ENCODE results near the gene PAX3. TPM values are rescaled to one million over a fixed set of nuclear protein-coding genes. Genes with fewer than 3 reads are reported as not detected.
"Not testable (repeated sequence)": the region's sequence is repeated elsewhere in the genome, so short reads cannot be mapped to it uniquely, and the experiment has no call there.

PAX3 gene
- total RNA-seq, 4 donors from 2014 or later = 2.7 to 4.5 (median 3.6) TPM

DNA sequence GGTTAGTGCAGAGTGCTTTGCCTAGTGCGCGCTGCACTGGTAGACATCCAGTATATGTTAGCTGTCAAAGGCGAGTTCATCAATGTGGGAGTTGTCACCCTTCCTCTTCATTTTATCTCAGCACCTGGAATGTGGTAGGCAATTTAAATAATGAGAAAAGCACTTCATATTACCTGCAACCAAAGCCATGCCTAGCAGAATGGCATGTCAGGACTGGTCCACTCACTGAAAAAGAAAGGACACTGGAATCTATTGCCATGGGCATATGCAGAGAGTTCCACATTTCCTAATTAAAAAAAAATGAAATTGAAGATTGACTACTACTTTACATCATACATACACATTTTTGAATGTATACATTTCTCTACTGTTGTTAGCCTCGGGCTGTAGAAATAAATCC, 139.6 kb downstream of the PAX3 start:
- no peak for DNase-seq
- ATAC-seq = no peak

DNA sequence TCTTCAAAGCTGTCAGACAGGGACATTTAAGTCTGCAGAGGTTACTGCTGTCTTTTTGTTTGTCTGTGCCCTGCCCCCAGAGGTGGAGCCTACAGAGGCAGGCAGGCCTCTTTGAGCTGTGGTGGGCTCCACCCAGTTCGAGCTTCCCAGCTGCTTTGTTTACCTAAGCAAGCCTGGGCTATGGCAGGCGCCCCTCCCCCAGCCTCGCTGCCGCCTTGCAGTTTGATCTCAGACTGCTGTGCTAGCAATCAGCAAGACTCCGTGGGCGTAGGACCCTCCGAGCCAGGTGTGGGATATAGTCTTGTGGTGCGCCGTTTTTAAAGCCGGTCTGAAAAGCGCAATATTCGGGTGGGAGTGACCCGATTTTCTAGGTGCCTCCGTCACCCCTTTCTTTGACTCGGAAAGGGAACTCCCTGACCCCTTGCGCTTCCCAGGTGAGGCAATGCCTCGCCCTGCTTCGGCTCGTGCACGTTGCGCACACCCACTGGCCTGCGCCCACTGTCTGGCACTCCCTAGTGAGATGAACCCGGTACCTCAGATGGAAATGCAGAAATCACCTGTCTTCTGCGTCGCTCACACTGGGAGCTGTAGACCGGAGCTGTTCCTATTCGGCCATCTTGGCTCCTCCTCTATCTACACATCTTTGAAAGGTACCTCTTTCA, 143.7 kb downstream of the PAX3 start:
- H3K4me3 ChIP-seq; intact Hi-C loops (cut with DNase I; ENCODE audit: low total_unique reads); H3K27me3 ChIP-seq; in situ Hi-C loops (cut with MboI; ENCODE audit: low sequenced_read_pairs in 4 of 4); H3K27ac ChIP-seq; H3K9me3 ChIP-seq; H3K4me1 ChIP-seq; H3K36me3 ChIP-seq; DNase-seq; ATAC-seq: not testable (repeated sequence)

More for the DNA sequence above, 139.6 kb downstream of the PAX3 start:
- H3K27ac ChIP-seq = no peak overlapping the region
- no peaks in the 10 kb centered on the region for H3K9me3 ChIP-seq
- in situ Hi-C loops (cut with MboI; ENCODE audit: low sequenced_read_pairs in 4 of 4) (no loop called here), intact Hi-C loops (cut with DNase I; ENCODE audit: low total_unique reads) (no loop called here)
- H3K4me3 ChIP-seq = no peak overlapping the region
- H3K27me3 ChIP-seq = no peaks in the 10 kb centered on the region
- TF ChIP-seq POLR2A (IDR thresholded peaks at IDR 0.05) = no peak
- TF ChIP-seq, protein P1, sequence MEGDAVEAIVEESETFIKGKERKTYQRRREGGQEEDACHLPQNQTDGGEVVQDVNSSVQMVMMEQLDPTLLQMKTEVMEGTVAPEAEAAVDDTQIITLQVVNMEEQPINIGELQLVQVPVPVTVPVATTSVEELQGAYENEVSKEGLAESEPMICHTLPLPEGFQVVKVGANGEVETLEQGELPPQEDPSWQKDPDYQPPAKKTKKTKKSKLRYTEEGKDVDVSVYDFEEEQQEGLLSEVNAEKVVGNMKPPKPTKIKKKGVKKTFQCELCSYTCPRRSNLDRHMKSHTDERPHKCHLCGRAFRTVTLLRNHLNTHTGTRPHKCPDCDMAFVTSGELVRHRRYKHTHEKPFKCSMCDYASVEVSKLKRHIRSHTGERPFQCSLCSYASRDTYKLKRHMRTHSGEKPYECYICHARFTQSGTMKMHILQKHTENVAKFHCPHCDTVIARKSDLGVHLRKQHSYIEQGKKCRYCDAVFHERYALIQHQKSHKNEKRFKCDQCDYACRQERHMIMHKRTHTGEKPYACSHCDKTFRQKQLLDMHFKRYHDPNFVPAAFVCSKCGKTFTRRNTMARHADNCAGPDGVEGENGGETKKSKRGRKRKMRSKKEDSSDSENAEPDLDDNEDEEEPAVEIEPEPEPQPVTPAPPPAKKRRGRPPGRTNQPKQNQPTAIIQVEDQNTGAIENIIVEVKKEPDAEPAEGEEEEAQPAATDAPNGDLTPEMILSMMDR (IDR thresholded peaks at IDR 0.05 in 4 of 5, conservative IDR thresholded peaks at IDR 0.05 in 1 of 5) = no peak
- H3K36me3 ChIP-seq = no peaks in the 10 kb centered on the region
- H3K4me1 ChIP-seq = no peaks in the 10 kb centered on the region

Other genes with a start within 250 kb of the PAX3 start
- gene SGPP2, start 125.5 kb upstream of the PAX3 start, total RNA-seq = under 1 TPM in 3 of 4 donors, not detected in 1; 0.17 to 0.59 (median 0.31) TPM